ENCODE data around the gene CCNB1IP1. TPM values are rescaled to one million over a fixed set of nuclear protein-coding genes. Genes with fewer than 3 reads are reported as not detected.

Gene CCNB1IP1
- total and polyA plus RNA-seq, 2 donors = 63.5 to 81.9 TPM

Small RNA genes within 50 kb of the gene (small RNA-seq; reads per million reads assigned to genes)
- gene SNORA79B (0.98 reads per million, percentile 74 among the genes with 10 or more reads in this experiment), gene SNORD126 (416 reads per million, percentile 98 among the genes with 10 or more reads in this experiment)

Other genes with a start within 250 kb of the CCNB1IP1 start
- not detected for gene OR4K17, start 222.5 kb downstream of the CCNB1IP1 start, total RNA-seq
- not detected for gene OR4K17, start 222.5 kb downstream of the CCNB1IP1 start, polyA plus RNA-seq
- gene OR4N5, start 194.5 kb downstream of the CCNB1IP1 start, total RNA-seq = not detected
- not detected for gene OR4N5, start 194.5 kb downstream of the CCNB1IP1 start, polyA plus RNA-seq
- not detected for gene OR11G2, start 142.4 kb downstream of the CCNB1IP1 start, total RNA-seq
- not detected for gene OR11G2, start 142.4 kb downstream of the CCNB1IP1 start, polyA plus RNA-seq
- not detected for gene OR11H6, start 109.6 kb downstream of the CCNB1IP1 start, total RNA-seq
- not detected for gene OR11H6, start 109.6 kb downstream of the CCNB1IP1 start, polyA plus RNA-seq
- not detected for gene OR11H7, start 104.3 kb downstream of the CCNB1IP1 start, total RNA-seq
- not detected for gene OR11H7, start 104.3 kb downstream of the CCNB1IP1 start, polyA plus RNA-seq
- gene OR11H4, start 94.0 kb downstream of the CCNB1IP1 start, total RNA-seq = not detected
- gene OR11H4, start 94.0 kb downstream of the CCNB1IP1 start, polyA plus RNA-seq = not detected
- gene TTC5, start 27.3 kb downstream of the CCNB1IP1 start, total RNA-seq = 22.7 TPM
- 8.0 TPM for gene TTC5, start 27.3 kb downstream of the CCNB1IP1 start, polyA plus RNA-seq
- 13.5 TPM for gene PARP2, start 10.4 kb upstream of the CCNB1IP1 start, total RNA-seq
- gene PARP2, start 10.4 kb upstream of the CCNB1IP1 start, polyA plus RNA-seq = 16.0 TPM
- 17.4 TPM for gene TEP1, start 80.2 kb upstream of the CCNB1IP1 start, total RNA-seq
- gene TEP1, start 80.2 kb upstream of the CCNB1IP1 start, polyA plus RNA-seq = 16.2 TPM
- 0.69 TPM for gene KLHL33, start 102.9 kb upstream of the CCNB1IP1 start, total RNA-seq
- 0.42 TPM for gene KLHL33, start 102.9 kb upstream of the CCNB1IP1 start, polyA plus RNA-seq
- 28.4 TPM for gene OSGEP, start 121.5 kb upstream of the CCNB1IP1 start, total RNA-seq
- gene OSGEP, start 121.5 kb upstream of the CCNB1IP1 start, polyA plus RNA-seq = 41.1 TPM
- 21.2 TPM for gene APEX1, start 121.9 kb upstream of the CCNB1IP1 start, total RNA-seq
- gene APEX1, start 121.9 kb upstream of the CCNB1IP1 start, polyA plus RNA-seq = 147 TPM
- gene PIP4P1, start 128.2 kb upstream of the CCNB1IP1 start, total RNA-seq = 11.9 TPM
- 40.8 TPM for gene PIP4P1, start 128.2 kb upstream of the CCNB1IP1 start, polyA plus RNA-seq
- 12.5 TPM for gene PNP, start 136.1 kb upstream of the CCNB1IP1 start, total RNA-seq
- gene PNP, start 136.1 kb upstream of the CCNB1IP1 start, polyA plus RNA-seq = 25.9 TPM
- gene RNASE10, start 172.3 kb upstream of the CCNB1IP1 start, total RNA-seq = not detected
- 0.20 TPM for gene RNASE10, start 172.3 kb upstream of the CCNB1IP1 start, polyA plus RNA-seq
- not detected for gene RNASE9, start 227.8 kb upstream of the CCNB1IP1 start, total RNA-seq
- gene RNASE9, start 227.8 kb upstream of the CCNB1IP1 start, polyA plus RNA-seq = not detected

Data from urinary bladder (tissue), 2 donors.